NCI-H1105 (cell line): ENCODE measurements around the gene CCR9.
A peak's percentile ranks its signal among the peaks of the same experiment; 100 is the strongest.

Source experiments
- DNase-seq: peaks from one replicate; lab custom pipeline; 2025; lab: John Stamatoyannopoulos, UW

CCR9 gene

GRCh38 chr3:45938043-45938435, 51.7 kb downstream of the CCR9 start:
- no peak for DNase-seq

GRCh38 chr3:45938864-45939263, 52.5 kb downstream of the CCR9 start:
- peak; percentile 46 for DNase-seq

- DNase-seq, result no peak
Measured at GRCh38 chr3:45939341-45939771, 53.0 kb downstream of the CCR9 start.

- no peak for DNase-seq
Measured at GRCh38 chr3:45940004-45940780, 53.8 kb downstream of the CCR9 start.

- DNase-seq, result no peak
Measured at GRCh38 chr3:45940781-45941365, 54.5 kb downstream of the CCR9 start.

GRCh38 chr3:45942051-45942825, 55.9 kb downstream of the CCR9 start:
- no peak for DNase-seq

- no peak for DNase-seq
Measured at GRCh38 chr3:45943207-45943846, 57.0 kb downstream of the CCR9 start, which contains the start of gene CXCR6. Gene CXCR6, plus strand, starts transcription at chr3:45943464. Its CDS starts 3,018 bp downstream, at chr3:45946482.

GRCh38 chr3:45944830-45945620, 58.7 kb downstream of the CCR9 start:
- DNase-seq, result no peak

GRCh38 chr3:45946307-45946706, 60.0 kb downstream of the CCR9 start:
- DNase-seq, result no peak

GRCh38 chr3:45946875-45947274, 60.5 kb downstream of the CCR9 start:
- no peak for DNase-seq

GRCh38 chr3:45947361-45947760, 61.0 kb downstream of the CCR9 start:
- DNase-seq, result no peak

- DNase-seq, result no peak
Measured at GRCh38 chr3:45948311-45948781, 62.0 kb downstream of the CCR9 start.

GRCh38 chr3:45948881-45949280, 62.5 kb downstream of the CCR9 start:
- DNase-seq, result no peak

- DNase-seq, result no peak
Measured at GRCh38 chr3:45949432-45949831, 63.1 kb downstream of the CCR9 start.

GRCh38 chr3:45950131-45950530, 63.8 kb downstream of the CCR9 start:
- DNase-seq, result no peak

GRCh38 chr3:45950686-45951600, 64.6 kb downstream of the CCR9 start:
- no peak for DNase-seq

- no peak for DNase-seq
Measured at GRCh38 chr3:45951946-45952345, 65.6 kb downstream of the CCR9 start.

GRCh38 chr3:45952456-45952855, 66.1 kb downstream of the CCR9 start:
- no peak for DNase-seq
